DLD1 (cell line): ENCODE data around the gene GLG1.

Experiments
- in situ Hi-C: cut with HindIII; loops from 2 replicates; pipeline ENCODE4 v1.10.0; 2017; ENCODE audit warnings: low sequenced_read_pairs

The GLG1 gene

DNA sequence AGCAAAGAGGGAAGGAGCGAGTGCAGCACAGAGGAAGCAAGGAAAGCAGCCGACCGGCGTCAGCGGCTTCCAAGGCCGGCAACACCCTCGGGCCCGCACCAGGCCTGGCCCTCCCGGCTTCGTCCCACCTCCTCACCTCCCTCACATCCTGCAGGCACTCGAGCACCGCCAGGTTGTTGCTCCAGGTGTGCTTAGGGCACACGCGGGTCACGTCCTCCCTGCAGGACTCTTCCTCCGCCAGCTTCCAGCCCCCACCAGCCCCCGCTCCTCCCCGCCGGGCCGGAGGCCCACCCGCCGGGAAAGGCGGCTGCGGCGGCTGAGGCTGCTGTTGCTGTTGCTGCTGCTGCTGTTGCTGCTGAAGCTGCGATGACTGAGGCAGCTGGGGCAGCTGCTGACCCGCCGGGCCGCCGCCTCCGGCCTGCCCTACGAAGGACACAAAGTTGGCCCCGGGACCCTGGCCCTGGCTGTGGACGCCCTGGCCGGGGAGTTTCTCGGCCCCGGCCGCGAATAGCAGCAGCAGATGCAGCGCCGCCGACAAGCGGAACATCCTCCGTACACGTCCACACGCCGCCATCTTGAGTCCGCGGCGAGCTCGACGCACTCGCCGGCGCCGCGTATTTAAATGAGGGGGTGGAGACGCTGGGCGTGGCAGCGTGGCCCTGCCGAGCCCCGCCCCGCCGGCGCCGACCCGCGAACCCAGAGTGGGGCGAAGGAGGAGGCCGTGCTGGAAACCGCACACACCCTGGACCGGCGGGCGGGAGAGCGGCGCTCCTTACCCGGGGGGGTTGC is at the start of gene GLG1:
Gene GLG1, minus strand, starts transcription at position 594 of the 789 bp plus-strand sequence. Its CDS starts 20 bp downstream, at position 574.
- in situ Hi-C loops, result no loop called here

DNA sequence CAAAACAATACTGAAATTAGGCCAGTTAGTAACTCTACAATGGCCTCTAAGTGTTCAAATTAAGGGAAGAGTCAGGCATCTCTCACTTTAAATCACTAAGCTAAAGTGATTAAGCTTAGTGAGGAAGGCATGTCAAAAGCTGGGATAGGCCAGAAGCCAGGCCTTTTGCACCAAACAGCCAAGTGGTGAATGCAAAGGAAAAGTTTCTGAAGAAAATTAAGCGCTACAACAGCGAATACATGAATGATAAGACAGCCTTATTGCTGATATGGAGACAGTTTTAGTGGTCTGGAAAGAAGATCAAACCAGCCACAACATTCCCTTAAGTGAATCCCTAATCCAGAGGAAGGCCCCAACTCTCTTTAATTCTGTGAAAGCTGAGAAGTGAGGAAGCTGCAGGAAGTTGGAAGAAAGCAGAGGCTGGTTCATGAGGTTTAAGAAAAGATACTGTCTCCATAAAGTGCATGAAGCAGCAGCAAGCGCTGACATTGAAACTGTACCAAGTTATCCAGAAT is 47.7 kb upstream of the GLG1 start:
- in situ Hi-C loops, result loop anchor here (5.0 kb wide), 1 partner anchor 48 kb away; the partner anchor contains the start of gene MLKL

DNA sequence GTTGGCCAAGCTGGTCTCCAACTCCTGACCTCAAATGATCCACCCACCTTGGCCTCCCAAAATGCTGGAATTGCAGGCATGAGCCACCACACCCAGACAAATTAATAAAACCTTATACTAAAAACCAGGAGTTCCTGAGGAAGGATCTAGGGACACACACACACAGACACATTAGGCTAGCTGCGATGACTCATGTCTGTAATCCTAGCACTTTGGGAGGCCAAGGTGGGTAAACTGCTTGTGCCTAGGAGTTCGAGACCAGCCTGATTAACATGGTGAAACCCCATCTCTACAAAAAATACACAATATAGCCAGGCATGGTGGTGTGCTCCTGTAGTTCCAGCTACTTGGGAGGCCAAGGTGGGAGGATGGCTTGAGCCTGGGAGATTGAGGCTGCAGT is 46.0 kb upstream of the GLG1 start:
- in situ Hi-C loops, result loop anchor here (5.0 kb wide), 1 partner anchor 49 kb away; the partner anchor contains the start of gene MLKL

DNA sequence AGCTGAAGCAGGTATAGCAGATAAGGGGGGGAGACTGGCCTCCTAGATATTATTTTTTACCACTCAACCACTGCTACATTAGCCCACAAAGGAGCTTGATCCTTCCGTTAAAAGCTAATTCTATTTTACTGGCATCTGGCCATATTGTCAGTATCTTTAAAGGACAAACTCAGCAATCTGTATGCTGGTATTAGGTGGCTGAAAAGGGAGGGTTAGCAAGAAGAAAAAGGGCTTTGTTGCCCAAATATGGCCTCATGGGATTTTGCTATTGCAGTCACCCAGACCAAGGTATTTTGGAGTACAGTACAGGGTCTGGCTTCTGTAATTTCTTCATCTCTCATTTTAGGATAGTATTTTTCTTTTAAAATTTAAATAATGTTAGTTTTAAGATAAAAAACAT is 45.3 kb upstream of the GLG1 start:
- in situ Hi-C loops, result loop anchor here (5.0 kb wide), 1 partner anchor 50 kb away; the partner anchor contains the start of gene MLKL

DNA sequence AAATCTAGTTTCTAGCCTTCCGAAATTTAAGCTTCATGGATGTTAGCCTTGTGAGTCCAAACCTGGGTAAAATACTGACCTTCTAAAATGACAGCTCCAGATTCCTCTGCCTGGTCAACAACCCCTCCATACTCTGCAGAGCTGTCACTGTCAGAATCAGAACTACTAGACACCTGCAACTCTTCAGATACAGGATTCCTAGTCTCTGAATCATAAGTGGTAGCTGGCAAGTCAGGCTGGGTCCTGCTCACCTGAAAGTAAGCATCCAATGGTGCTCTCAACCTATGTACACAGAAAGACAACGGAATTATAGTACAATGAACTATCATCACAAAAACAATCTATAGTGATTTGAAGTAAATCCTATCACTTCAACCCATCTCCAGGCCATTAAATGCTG is 44.9 kb upstream of the GLG1 start:
- in situ Hi-C loops, result loop anchor here (5.0 kb wide), 1 partner anchor 50 kb away; the partner anchor contains the start of gene MLKL

DNA sequence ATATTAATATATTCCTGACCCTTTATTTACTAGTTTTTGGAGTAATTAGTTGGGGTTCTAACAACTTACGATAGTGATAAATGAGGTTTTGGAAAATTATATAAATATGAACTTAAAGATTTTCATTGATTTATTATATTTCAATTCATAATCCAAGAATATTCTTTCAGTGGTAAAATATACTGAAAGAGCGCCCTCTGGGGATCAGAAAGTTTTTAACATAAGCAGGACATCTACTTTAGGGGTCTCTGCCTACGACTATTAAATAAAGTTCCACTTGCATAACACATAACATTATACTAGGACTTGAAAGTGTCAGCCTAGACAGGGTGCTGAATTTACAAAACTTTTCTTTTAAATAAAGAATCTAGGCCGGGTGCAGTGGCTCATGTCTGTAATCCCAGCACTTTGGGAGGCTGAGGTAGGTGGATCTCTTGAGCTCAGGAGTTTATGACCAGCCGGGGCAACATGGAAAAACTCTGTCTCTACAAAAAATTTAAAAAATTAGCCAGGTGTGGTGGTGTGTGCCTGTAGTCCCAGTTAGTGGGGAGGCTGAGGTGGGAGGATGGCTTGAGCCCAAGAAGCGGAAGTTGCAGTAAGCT is 44.2 kb upstream of the GLG1 start:
- in situ Hi-C loops, result loop anchor here (5.0 kb wide), 1 partner anchor 51 kb away; the partner anchor contains the start of gene MLKL

DNA sequence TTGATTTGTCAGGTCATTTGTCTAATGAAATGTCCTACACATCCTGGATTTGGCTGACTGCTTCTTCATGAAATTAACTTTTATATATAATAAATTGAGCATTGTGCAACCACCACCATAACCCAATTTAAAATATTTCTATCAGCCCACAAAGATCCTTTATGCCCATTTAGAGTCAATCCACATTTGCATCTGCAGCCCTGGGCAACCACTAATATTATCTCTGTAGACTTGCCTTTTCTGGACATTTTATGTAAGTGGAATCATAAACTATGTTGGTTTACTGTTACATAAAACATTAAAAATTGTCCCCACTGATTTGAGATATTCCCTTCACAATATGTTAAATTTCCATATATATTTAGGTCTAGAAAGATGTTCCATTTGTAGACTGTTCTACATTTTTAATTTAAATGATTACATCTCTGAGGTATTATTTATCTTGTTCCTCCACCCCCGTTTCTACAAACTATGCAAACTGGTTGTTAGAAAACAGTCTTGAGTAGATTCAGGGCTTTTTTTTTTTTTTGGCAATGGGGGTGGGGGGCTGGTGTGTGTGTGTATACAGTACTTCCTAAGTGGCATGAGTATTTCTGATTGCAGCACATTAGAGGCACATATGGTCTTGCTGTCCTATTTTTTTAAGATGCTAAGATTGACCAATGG is 43.1 kb upstream of the GLG1 start:
- in situ Hi-C loops, result loop anchor here (5.0 kb wide), 1 partner anchor 52 kb away; the partner anchor contains the start of gene MLKL

DNA sequence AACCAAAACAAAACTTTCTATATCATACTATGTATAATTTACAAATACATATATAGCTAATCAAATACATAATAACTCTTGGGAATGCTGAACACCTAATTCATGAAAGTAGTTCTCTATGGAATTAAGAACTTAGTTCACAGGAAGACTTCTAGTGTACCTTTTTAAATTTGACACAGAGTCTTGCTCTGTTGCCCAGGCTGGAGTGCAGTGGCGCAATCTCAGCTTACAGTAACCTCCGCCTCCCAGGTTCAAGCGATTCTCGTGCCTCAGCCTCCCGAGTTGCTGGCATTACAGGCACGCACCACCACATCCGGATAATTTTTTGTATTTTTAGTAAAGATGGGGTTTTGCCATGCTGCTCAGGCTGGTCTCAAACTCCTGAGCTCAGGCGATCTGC is 35.1 kb upstream of the GLG1 start:
- in situ Hi-C loops, result no loop called here

DNA sequence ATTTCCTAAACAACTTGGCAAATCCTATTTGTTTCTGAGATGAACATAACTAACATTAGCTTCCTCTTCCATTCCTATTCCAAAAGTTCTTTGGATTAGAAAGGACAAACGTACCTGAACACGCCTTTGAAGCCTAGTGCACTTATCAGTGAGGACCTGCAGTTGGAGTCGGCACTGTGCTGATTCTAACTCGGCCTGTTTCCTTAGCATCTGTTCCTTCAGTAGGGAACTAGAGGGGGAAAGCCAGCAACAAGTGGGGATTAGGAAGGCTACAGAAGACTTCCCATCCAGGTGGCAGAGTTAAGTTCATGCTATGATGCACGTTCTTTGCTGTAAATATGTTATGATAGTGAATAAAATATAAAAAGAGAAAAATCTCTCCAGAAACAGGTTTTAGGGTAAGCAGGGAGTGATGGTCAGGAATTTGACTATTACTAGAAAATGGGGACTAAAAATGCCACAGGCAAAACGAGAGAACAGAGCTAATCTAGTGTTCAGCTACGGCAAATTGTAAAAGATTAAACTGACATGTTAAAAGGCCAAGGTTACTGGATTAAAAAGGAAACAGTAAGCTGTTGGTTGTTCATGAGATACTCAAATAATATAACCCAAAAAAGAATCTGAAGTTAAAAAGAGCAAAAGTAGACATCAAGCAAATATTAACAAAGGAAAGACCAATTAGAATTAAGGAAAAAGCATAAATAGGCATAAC is 31.0 kb upstream of the GLG1 start:
- in situ Hi-C loops, result no loop called here

DNA sequence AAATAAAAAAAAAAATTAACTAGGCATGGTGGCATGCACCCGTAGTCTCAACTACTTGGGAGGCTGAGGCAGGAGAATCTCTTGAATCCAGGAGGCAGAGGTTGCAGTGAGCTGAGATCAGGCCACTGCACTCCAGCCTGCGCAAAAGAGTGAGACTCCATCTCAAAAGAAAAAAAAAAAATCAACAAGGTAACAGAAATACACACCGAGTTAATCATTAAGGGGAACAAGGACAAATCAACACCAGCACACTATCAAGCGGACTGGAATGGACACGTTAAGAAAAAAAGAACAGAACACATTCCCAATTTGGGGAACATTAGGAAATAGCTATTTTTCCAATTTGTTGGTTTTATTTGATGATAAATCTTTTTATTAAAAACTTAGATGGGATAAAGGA is 28.4 kb upstream of the GLG1 start:
- in situ Hi-C loops, result no loop called here

DNA sequence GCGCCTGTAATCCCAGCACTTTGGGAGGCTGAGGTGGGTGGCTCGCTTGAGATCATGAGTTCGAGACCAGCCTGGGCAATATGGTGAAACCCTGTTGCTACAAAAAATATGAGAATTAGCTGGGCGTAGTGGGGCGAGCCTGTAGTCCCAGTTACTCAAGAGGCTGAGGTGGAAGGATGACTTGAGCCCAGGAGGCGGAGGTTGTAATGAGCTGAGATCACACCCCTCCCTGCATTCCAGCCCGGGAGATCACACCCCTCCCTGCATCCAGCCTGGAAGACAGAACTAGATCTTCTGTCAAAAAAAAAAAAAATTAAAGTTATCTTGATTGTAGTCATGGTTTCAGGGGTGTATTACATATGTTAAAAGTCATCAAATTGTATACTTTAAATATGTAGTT is 26.8 kb upstream of the GLG1 start:
- in situ Hi-C loops, result no loop called here

DNA sequence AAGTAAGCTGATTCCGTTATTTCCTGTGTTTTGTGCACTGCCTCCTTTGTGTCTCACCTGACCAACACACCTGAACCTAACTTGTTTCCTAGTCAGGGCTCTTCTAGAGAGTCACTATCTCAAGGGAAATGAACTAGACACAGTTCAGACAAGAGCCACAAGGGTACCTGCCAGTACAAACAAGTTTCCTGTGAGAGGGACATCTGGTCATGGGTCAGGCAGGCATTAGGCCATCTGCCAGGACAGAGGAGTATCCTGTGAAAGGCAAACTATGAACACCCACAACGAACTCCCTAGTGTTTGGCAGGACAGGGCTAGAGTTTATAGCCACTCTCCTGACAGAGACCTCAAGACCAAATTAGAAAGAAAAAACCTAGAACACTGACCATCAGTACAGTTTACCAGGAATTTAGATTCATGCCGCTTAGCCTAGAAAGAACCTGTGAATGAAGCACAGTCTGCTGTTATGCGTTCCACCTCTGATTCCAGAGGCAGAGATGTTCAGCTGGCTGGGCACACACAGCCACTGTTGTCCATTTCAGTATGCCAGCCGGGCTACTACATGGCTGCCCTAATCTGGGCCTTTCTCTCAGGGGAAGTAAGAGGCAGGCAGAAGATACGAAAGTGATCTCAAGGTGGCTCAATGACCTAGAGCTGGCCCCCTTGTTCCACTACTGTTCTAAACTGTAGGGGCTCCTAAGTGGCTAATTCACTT is 20.7 kb upstream of the GLG1 start:
- in situ Hi-C loops, result no loop called here

DNA sequence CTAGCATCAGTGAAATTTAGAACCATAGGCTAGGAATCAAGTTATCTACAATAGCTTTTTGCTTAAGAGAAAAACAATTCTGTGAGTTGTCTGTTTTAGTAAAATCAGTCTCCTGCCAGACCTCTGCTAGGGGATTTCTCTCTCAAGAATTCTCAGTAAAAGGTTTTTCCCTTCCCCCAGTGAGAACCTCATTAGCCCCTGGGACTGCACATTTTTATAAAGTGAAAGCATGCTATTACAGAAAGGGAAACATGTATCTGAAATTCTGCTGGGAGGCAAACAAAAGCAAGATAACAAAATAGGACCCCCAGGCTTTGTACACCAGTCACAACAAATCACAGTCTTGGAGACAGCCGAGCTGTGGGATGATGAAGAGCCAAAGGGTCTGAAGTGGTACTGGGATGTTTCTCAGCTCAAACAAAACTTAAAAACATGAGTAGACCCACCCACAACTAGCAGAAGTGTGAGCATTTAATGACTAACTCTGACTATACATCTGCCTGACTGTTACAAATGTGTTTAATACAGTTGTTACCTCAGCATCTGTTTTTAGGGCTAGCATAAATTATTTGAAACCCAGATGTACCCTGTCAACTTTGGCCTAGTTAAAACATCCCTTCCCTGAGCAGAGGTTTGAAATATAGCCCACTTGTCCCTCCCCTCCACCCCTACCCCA is 20.0 kb upstream of the GLG1 start:
- in situ Hi-C loops, result no loop called here

DNA sequence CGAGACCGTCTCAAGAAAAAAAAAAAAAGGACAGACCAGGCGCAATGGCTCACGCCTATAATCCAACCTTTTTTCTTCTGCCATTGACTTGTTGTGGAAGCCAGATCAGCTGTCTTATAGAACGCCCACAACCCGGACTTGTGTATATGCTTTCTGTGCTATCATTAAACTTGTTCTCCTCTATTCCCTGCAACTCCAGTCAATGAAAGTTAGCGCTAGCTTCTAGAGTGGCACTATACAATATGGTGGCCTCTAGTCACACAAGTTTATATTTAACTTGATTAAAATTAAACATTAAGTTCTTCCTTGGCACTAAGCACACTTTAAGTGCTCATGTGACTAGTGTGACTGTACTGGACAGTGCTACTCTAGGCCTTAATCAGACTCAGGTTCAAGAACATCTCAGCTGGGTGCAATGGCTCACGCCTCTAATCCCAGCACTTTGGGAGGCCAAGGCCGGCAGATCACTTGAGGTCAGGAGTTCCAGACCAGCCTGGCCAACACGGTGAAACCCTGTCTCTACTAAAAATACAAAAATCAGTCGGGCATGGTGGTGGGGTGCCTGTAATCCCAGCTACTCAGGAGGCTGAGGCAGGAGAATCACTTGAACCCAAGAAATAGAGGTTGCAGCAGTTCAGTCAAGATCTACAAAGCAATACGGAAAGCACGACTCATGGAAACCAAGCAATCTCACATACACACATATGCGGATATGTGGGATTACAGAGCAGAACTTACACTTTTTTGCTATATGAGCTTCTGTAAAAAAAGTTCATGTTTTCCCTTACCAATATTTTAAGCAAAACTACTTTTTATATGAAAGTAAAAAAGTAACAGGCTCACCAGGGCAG is 18.8 kb upstream of the GLG1 start:
- in situ Hi-C loops, result no loop called here

DNA sequence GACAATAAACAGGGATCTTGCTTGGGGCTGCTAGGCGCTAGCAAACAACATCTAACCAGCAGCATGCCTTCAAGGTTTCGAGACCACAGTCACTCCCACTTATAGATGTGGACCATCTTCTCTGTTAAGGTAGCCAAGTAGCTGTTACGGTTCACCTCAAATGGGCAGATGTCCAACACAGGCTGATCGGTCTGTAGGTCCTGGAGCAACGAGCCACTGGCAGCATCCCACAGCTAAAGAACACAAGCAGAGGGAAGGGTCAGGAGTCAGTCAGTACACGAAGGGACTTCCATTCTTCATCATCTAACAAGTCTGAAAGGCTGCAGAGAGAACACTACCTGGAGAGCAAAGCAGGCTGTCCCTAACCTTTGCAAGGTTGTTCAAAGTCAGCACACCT is 16.9 kb upstream of the GLG1 start:
- in situ Hi-C loops, result no loop called here

DNA sequence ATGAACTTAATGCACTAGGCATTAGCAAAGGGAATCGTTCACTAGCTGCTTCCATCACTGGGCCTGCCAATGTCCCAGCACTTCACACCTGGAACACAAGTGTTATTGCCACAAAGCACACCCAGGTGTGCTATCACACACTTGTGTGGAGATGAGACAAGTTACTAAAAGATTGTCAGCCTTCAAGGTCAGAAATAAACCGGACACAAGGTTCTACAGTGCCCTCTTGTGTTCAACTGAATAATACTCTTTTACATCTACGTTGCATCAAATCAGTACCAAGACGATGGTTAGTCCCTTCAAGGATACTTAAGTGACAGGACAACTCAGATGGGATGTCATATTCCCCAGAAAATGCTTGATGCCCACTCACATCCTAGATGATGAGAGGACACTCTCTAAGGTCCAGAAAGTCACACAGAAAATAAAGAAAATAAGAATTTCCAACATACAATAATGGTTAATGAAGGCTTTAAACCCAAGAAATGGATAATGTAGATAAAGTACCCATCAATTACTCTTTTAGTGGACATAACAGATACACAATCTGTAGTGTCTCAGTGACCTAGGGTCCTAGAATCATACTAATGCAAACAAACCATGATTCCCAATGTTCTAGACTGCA is 16.4 kb upstream of the GLG1 start:
- in situ Hi-C loops, result no loop called here

DNA sequence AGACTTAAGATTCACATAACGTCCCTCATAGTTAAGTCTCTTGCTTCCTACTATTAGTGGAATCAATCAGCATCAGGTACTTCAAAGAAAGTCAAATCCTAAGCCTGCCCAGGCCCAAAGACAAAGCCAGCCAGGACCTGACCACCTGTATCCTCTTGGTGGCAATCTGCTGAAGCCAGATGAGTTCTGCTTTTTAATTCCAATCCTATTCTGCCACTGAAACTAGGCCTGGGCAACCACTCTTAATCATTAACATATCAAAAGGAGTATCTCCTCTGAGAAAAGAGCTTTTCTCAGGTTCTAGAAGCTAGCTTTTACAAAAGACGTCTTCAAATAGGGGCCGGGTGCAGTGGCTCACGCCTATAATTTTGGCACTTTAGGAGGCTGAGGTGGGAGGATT is 15.1 kb upstream of the GLG1 start:
- in situ Hi-C loops, result no loop called here

DNA sequence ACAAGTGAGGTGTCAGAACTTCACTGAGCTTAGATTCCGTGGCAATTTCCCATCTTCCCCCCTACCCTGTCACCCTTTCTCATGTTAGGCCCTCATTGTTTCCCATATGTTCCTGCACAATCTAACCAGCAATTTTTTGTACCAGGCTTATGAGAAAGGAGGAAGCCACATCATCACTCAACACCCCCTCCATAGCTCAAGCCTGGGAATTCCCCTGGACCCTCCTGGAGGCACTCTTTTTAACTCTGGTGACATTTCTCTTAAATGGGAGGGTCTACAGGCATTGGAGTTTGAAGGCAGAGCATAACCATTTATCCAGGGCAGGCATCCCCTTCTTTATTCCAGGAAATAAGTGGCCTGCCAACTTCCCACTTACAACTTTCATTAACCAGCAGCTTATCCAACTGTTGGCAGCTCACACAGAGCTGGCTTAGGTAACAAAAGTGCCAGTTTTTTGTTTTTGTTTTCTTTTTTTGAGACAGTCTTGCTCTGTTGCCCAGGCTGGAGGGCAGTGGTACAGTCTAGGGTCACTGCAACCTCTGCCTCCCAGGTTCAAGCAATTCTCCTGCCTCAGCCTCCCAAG is 10.4 kb upstream of the GLG1 start:
- in situ Hi-C loops, result no loop called here
